HepG2 (cell line): Measurements from ENCODE around the gene AUH. TPM values are rescaled to one million over a fixed set of nuclear protein-coding genes. Genes with fewer than 3 reads are reported as not detected.

ENCODE experiments used
- ATAC-seq: fragments of 200-7000 bp; cut with Tn5 transposase; 3 replicates; pipeline ENCODE4 v1.9.1; 2020; ENCODE audit warnings: mild to moderate bottlenecking, moderate library complexity
- BruUV-seq: library from RNA; stranded (reverse); fragments of 400-500 nt; replicated peaks from 2 replicates; lab custom pipeline; 2021; lab: Mats Ljungman, UMichigan
- CTCF ChIA-PET: fragments of 300-600 bp; formaldehyde crosslinking; extraction: SDS; loops from one replicate; lab custom pipeline; 2021; ENCODE audit warnings: low total read pairs, inconsistent platforms, low intra/inter-chr PET ratio; lab: Yijun Ruan, JAX
- POLR2A ChIA-PET: fragments of 350-600 bp; sonication (Branson Sonifier 250); formaldehyde crosslinking; loops from one replicate; lab custom pipeline; 2020; ENCODE audit warnings: antibody characterized with exemption, inconsistent platforms; lab: Yijun Ruan, JAX
- DNase-seq: peaks from one replicate; pipeline ENCODE4 v3.0.0-alpha.2; 2015; ENCODE audit warnings: low spot score
- FAIRE-seq: peaks from 3 replicates; lab custom pipeline; 2011; peaks lifted over from hg19 to GRCh38; lab: Jason Lieb, UNC
- H2AFZ ChIP-seq: one replicate; pipeline ENCODE4 v1.6.1; 2011; ENCODE audit warnings: low read length, inconsistent platforms
- H3K27ac ChIP-seq: fragments of 300-600 bp; 3 replicates; pipeline ENCODE4 v1.8.0; 2011; ENCODE audit warnings: mixed run types, mild to moderate bottlenecking, mixed read lengths, low read length, inconsistent platforms; ENCODE audit not compliant: insufficient read depth; ENCODE audit errors: extremely low read length
- H3K27me3 ChIP-seq, 2 experiments: fragments of 200-600 bp in 1 of 2; 2 replicates in 1 of 2; 3 replicates in 1 of 2; pipeline versions ENCODE4 v1.6.0 to v1.8.0; 2011; ENCODE audit warnings: low read length in 2 of 2, mild to moderate bottlenecking in 2 of 2, moderate library complexity in 2 of 2, inconsistent platforms in 1 of 2; ENCODE audit not compliant: insufficient read depth in 2 of 2, control insufficient read depth in 1 of 2
- H3K36me3 ChIP-seq, 2 experiments: fragments of 200-600 bp in 1 of 2; replicated peaks in 1 of 2; 2 replicates in 1 of 2; 3 replicates in 1 of 2; pipeline versions ENCODE4 v1.5.1 to v1.8.0; 2011; ENCODE audit warnings: low read length in 2 of 2, inconsistent platforms in 1 of 2; ENCODE audit not compliant: insufficient read depth in 2 of 2, control insufficient read depth in 1 of 2
- H3K4me1 ChIP-seq: 2 replicates; pipeline ENCODE4 v1.5.1; 2012; ENCODE audit warnings: low read length, inconsistent platforms; ENCODE audit not compliant: insufficient read depth
- H3K4me2 ChIP-seq: 2 replicates; pipeline ENCODE4 v1.6.0; 2011; ENCODE audit warnings: low read depth, low read length, inconsistent platforms
- H3K4me3 ChIP-seq, 3 experiments: fragments of 200-600 bp in 1 of 3; sonication (generic), shearing (Covaris generic) in 1 of 3; replicated peaks in 1 of 3; 2 replicates each; pipeline ENCODE4 v1.5.1; 2011 to 2016; ENCODE audit warnings: low read length in 3 of 3, inconsistent platforms in 2 of 3, low read depth in 2 of 3, mild to moderate bottlenecking in 2 of 3, control low read depth in 1 of 3, mixed read lengths in 1 of 3; ENCODE audit not compliant: insufficient read depth in 1 of 3
- H3K79me2 ChIP-seq: one replicate; pipeline ENCODE4 v1.6.1; 2011; ENCODE audit warnings: low read length, inconsistent platforms; ENCODE audit not compliant: insufficient read depth
- H3K9ac ChIP-seq: 2 replicates; pipeline ENCODE4 v1.6.0; 2011; ENCODE audit warnings: mild to moderate bottlenecking, low read depth, low read length, inconsistent platforms; ENCODE audit not compliant: insufficient read depth
- H3K9me3 ChIP-seq: 2 replicates; pipeline ENCODE4 v1.5.1; 2012; ENCODE audit warnings: mild to moderate bottlenecking, low read length
- H4K20me1 ChIP-seq: 2 replicates; pipeline ENCODE4 v1.6.0; 2011; ENCODE audit warnings: inconsistent platforms, mild to moderate bottlenecking, low read length, moderate library complexity; ENCODE audit not compliant: insufficient read depth
- GTF3A ChIP-seq: sonication (generic); formaldehyde crosslinking; conservative IDR thresholded peaks from 2 replicates; pipeline ENCODE4 v1.4.0; 2020; ENCODE audit warnings: mild to moderate bottlenecking, missing genetic modification reagents
- MTA3 ChIP-seq: sonication (generic); formaldehyde crosslinking; IDR thresholded peaks from 2 replicates; pipeline ENCODE4 v1.4.0; 2020; ENCODE audit warnings: missing genetic modification reagents
- SRSF9 ChIP-seq: fragments of 200-400 bp; formaldehyde crosslinking; IDR thresholded peaks from 2 replicates; pipeline ENCODE4 v1.6.1; 2018; ENCODE audit warnings: borderline replicate concordance, mild to moderate bottlenecking, low read depth, low read length; ENCODE audit not compliant: insufficient read depth, poor library complexity, severe bottlenecking
- STAG1 ChIP-seq: sonication (generic); formaldehyde crosslinking; IDR thresholded peaks from 2 replicates; pipeline ENCODE4 v1.4.0; 2020; ENCODE audit warnings: missing genetic modification reagents
- ZSCAN21 ChIP-seq: sonication (generic); formaldehyde crosslinking; IDR thresholded peaks from 2 replicates; pipeline ENCODE4 v1.8.0; 2022; ENCODE audit warnings: mild to moderate bottlenecking, missing genetic modification reagents, moderate library complexity, borderline replicate concordance
- ZSCAN25 ChIP-seq: sonication (generic); formaldehyde crosslinking; IDR thresholded peaks from 2 replicates; pipeline ENCODE4 v1.8.0; 2022; ENCODE audit warnings: mild to moderate bottlenecking, missing genetic modification reagents
- WGBS: methylation state at CpG from one replicate; pipeline ENCODE4 v1.1.6; 2017; ENCODE audit warnings: low lambda C conversion rate; 5-methylcytosine and 5-hydroxymethylcytosine counted together
- in situ Hi-C: cut with HindIII; loops from 2 replicates; pipeline ENCODE4 v1.10.0; 2017; ENCODE audit warnings: low pct_unique_long_range_greater_than_20kb; ENCODE audit not compliant: extremely low pct_ligation_motif_present
- intact Hi-C: fragments of 100-400 bp; cut with micrococcal nuclease; formaldehyde crosslinking; loops from one replicate; pipeline ENCODE4 v1.10.0; 2022; ENCODE audit not compliant: unreplicated experiment
- polyA plus RNA-seq, 8 experiments: library from polyadenylated mRNA; depleted of rRNA in 3 of 8; stranded (reverse) in 7 of 8; unstranded in 1 of 8; fragments of >200 nt; fragmentation: Illumina TruSeq in 4 of 8; extraction: Trizol in 4 of 8; gene quantifications; 2 replicates each; pipeline versions ENCODE4 v1.2.1 to v1.2.3, GENCODE V29; 2011 to 2016; ENCODE audit warnings: low read depth in 4 of 8, missing spikeins in 1 of 8, mixed read lengths in 1 of 8; ENCODE audit not compliant: insufficient read depth in 1 of 8
- total RNA-seq, 5 experiments: library from RNA; depleted of rRNA; stranded (reverse); fragments of >200 nt; fragmentation: Illumina TruSeq; extraction: Trizol; gene quantifications; 2 replicates each; pipeline ENCODE4 v1.2.3, GENCODE V29; 2016; ENCODE audit warnings: low read depth in 1 of 5
- TF ChIP-seq, protein P1 (sequence below): sonication (generic); formaldehyde crosslinking; IDR thresholded peaks from 2 replicates; pipeline ENCODE4 v1.5.1; 2020; ENCODE audit warnings: mild to moderate bottlenecking, missing genetic modification reagents, borderline replicate concordance
- TF ChIP-seq, protein P2 (sequence below): sonication (generic); formaldehyde crosslinking; IDR thresholded peaks from 2 replicates; pipeline ENCODE4 v1.8.1; 2023; ENCODE audit warnings: missing genetic modification reagents, inconsistent platforms, borderline replicate concordance
- TF ChIP-seq, protein P3 (sequence below): sonication (generic); formaldehyde crosslinking; IDR thresholded peaks from 2 replicates; pipeline ENCODE4 v1.4.0; 2020; ENCODE audit warnings: missing genetic modification reagents
- TF ChIP-seq, protein P4 (sequence below): sonication (generic); formaldehyde crosslinking; IDR thresholded peaks from 2 replicates; pipeline ENCODE4 v1.5.0; 2020; ENCODE audit warnings: mild to moderate bottlenecking, missing genetic modification reagents, moderate library complexity

AUH gene
- total and polyA plus RNA-seq, 2 of the 13 experiments (the other 11 are each of a cell fraction or from before 2014, with no cell fraction given) = 25.8 to 31.9 TPM

DNA sequence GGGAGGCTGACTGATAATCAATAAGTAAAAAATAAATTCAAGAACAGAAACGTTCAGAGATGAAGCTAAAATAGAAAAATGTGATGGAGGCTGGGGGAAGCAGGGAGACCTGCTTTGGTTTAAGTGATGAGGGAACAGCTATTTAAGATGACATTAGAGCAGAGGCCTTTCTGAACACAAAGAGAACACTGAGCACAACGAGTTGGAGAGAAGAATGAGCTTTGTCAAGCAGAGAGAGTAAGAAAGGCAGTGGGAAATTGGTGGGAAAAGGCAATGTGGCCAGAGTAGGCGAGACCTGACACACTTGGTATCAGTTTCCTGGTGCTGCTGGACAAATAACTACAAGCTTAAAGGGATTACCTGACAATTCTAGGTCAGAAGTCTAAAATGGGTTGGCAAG, 20.0 kb downstream of the AUH start (continued):
- TF ChIP-seq, protein P1, sequence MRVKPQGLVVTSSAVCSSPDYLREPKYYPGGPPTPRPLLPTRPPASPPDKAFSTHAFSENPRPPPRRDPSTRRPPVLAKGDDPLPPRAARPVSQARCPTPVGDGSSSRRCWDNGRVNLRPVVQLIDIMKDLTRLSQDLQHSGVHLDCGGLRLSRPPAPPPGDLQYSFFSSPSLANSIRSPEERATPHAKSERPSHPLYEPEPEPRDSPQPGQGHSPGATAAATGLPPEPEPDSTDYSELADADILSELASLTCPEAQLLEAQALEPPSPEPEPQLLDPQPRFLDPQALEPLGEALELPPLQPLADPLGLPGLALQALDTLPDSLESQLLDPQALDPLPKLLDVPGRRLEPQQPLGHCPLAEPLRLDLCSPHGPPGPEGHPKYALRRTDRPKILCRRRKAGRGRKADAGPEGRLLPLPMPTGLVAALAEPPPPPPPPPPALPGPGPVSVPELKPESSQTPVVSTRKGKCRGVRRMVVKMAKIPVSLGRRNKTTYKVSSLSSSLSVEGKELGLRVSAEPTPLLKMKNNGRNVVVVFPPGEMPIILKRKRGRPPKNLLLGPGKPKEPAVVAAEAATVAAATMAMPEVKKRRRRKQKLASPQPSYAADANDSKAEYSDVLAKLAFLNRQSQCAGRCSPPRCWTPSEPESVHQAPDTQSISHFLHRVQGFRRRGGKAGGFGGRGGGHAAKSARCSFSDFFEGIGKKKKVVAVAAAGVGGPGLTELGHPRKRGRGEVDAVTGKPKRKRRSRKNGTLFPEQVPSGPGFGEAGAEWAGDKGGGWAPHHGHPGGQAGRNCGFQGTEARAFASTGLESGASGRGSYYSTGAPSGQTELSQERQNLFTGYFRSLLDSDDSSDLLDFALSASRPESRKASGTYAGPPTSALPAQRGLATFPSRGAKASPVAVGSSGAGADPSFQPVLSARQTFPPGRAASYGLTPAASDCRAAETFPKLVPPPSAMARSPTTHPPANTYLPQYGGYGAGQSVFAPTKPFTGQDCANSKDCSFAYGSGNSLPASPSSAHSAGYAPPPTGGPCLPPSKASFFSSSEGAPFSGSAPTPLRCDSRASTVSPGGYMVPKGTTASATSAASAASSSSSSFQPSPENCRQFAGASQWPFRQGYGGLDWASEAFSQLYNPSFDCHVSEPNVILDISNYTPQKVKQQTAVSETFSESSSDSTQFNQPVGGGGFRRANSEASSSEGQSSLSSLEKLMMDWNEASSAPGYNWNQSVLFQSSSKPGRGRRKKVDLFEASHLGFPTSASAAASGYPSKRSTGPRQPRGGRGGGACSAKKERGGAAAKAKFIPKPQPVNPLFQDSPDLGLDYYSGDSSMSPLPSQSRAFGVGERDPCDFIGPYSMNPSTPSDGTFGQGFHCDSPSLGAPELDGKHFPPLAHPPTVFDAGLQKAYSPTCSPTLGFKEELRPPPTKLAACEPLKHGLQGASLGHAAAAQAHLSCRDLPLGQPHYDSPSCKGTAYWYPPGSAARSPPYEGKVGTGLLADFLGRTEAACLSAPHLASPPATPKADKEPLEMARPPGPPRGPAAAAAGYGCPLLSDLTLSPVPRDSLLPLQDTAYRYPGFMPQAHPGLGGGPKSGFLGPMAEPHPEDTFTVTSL = no peak
- no peak for TF ChIP-seq MTA3
- TF ChIP-seq, protein P2, sequence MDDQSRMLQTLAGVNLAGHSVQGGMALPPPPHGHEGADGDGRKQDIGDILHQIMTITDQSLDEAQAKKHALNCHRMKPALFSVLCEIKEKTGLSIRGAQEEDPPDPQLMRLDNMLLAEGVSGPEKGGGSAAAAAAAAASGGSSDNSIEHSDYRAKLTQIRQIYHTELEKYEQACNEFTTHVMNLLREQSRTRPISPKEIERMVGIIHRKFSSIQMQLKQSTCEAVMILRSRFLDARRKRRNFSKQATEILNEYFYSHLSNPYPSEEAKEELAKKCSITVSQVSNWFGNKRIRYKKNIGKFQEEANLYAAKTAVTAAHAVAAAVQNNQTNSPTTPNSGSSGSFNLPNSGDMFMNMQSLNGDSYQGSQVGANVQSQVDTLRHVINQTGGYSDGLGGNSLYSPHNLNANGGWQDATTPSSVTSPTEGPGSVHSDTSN = no peak

DNA sequence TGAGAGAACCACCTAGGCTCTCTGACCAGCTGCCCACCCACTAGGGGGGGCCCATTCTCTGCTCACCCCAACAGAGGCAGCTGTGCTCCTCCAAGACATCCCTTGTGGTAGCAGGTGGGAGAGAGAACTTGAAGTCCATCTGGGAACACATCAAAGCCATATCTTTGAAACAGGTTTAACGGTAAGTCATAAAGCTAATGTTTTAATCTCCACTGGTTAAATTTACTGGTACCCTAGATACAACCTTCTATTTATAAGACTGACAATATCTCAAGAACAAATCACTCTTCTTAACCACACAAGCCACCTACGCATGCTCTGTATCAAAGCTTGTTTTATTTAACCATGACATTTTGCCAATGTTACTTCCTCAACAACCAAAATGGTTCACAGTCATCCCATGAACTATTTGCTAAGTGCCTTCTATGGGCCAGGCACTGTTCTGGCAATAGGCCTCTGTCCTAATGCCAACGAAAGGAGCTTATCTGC, 20.4 kb downstream of the AUH start:
- H4K20me1 ChIP-seq = no peaks in the 10 kb centered on the region
- peak; percentile 4; the same call in 1 of the 2 replicates for TF ChIP-seq STAG1
- TF ChIP-seq, protein P3, sequence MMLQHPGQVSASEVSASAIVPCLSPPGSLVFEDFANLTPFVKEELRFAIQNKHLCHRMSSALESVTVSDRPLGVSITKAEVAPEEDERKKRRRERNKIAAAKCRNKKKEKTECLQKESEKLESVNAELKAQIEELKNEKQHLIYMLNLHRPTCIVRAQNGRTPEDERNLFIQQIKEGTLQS (CRISPR knock-in tag) = no peak
- no peak for TF ChIP-seq SRSF9
- no peak for TF ChIP-seq GTF3A (CRISPR knock-in tag)
- TF ChIP-seq, protein P4, sequence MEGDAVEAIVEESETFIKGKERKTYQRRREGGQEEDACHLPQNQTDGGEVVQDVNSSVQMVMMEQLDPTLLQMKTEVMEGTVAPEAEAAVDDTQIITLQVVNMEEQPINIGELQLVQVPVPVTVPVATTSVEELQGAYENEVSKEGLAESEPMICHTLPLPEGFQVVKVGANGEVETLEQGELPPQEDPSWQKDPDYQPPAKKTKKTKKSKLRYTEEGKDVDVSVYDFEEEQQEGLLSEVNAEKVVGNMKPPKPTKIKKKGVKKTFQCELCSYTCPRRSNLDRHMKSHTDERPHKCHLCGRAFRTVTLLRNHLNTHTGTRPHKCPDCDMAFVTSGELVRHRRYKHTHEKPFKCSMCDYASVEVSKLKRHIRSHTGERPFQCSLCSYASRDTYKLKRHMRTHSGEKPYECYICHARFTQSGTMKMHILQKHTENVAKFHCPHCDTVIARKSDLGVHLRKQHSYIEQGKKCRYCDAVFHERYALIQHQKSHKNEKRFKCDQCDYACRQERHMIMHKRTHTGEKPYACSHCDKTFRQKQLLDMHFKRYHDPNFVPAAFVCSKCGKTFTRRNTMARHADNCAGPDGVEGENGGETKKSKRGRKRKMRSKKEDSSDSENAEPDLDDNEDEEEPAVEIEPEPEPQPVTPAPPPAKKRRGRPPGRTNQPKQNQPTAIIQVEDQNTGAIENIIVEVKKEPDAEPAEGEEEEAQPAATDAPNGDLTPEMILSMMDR (CRISPR knock-in tag) = peak; percentile 26
- TF ChIP-seq ZSCAN25 = no peak
- no peak for TF ChIP-seq ZSCAN21 (CRISPR knock-in tag)
- H3K27ac ChIP-seq = no peak overlapping the region
- intact Hi-C loops = no loop called here
- peaks cover 14 to 55% of the 10 kb centered on the region in 2 experiments for H3K36me3 ChIP-seq
- no peaks in the 10 kb centered on the region for H3K27me3 ChIP-seq
- no peak for ATAC-seq
- no peak overlapping the region for H3K9ac ChIP-seq
- no peak for FAIRE-seq
- H3K4me1 ChIP-seq = no peaks in the 10 kb centered on the region
- no TSS peak for BruUV-seq
- H3K9me3 ChIP-seq = no peaks in the 10 kb centered on the region
- no peak for DNase-seq
- in situ Hi-C loops = no loop called here
- no peak overlapping the region for H2AFZ ChIP-seq
- ChIA-PET CTCF (no interaction called here), POLR2A (interaction anchor here (1.9 kb wide), 1 partner anchor 19 kb away, joined by 6 read pairs; no protein-coding TSS in a partner anchor)
- WGBS = 98% methylated on average over 3 of the region's 3 CpGs
- H3K4me2 ChIP-seq = no peak overlapping the region
- peaks cover 42% of the 10 kb centered on the region for H3K79me2 ChIP-seq
- H3K4me3 ChIP-seq = no peak overlapping the region
